NCI-H748 treated with DMSO at 0.1 percent for 48 hours (cell line): ENCODE results near the gene SERTAD1.

Source experiments
- DNase-seq: peaks from one replicate; lab custom pipeline; 2025; lab: John Stamatoyannopoulos, UW

Gene SERTAD1

GRCh38 chr19:40376286-40376862 lies 49.4 kb downstream of the SERTAD1 start:
- DNase-seq, result no peak

DNA sequence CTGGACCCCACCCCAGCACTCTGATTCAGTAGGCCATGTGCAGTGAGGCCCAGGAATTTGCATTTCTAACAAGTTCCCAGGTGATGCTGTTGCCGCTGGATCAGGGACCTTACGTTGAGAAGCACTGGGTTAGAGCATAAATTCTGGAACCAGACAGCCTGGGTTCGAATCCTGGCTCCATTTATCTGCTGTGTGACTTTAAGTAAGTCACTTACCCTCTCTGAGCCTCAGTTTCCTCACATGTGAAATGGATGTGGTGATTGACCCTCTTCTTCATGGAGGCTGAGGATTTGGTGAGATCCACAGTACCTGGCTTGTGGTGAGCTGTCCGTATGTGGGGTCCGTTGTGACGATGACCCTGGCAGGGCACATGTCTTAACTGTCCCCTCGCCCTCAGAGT lies 51.7 kb downstream of the SERTAD1 start:
- no peak for DNase-seq

DNA sequence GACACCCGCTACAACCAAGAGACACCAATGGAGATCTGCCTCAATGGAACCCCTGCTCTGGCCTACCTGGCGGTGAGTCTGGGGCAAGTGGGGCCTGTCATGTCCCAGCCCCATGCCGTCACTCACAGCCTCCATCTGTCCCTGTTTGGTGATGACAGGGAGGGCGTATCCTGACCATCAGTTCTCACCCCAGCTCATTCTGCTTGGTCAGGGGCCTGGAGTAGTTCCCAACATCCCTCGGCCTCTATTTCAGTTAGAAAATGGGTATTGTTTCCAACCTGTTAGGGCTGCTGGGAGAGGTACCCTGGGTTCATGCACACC lies 54.0 kb downstream of the SERTAD1 start:
- no peak for DNase-seq
